Measurements from ENCODE around the gene KRT38.

KRT38 gene

DNA sequence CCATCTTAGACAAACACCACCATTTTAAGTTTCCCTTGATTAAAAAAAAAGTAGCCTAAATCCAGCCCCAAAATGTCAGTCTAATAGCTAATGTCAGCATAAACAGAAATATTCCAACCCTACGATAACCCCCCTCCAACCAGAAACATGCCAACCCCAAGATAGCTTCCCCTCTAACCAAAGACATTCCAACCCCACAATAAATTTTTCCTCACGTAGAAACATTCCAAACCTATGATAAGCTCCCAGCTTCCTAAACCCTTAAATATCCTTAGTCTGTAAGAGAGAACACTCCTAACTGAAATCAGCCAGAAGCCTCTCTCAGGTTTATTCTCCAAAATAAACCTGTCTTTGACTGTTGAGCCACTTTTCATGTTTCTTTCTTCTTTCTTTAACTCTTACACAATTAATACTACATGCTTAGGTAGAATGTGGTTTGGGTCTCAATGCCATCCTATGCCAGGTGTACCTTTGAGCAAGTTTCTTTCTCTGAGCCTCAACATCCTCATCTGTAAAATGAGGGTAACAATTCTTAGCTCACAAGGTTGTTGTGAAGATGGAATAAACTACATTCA lies 10.5 kb upstream of the KRT38 start:
- no peak overlapping the region for H3K4me3 ChIP-seq (ENCODE audit: low read depth, low read length)
- DNase-seq (ENCODE audit: low read depth), result no peak
- TF ChIP-seq, protein P1, sequence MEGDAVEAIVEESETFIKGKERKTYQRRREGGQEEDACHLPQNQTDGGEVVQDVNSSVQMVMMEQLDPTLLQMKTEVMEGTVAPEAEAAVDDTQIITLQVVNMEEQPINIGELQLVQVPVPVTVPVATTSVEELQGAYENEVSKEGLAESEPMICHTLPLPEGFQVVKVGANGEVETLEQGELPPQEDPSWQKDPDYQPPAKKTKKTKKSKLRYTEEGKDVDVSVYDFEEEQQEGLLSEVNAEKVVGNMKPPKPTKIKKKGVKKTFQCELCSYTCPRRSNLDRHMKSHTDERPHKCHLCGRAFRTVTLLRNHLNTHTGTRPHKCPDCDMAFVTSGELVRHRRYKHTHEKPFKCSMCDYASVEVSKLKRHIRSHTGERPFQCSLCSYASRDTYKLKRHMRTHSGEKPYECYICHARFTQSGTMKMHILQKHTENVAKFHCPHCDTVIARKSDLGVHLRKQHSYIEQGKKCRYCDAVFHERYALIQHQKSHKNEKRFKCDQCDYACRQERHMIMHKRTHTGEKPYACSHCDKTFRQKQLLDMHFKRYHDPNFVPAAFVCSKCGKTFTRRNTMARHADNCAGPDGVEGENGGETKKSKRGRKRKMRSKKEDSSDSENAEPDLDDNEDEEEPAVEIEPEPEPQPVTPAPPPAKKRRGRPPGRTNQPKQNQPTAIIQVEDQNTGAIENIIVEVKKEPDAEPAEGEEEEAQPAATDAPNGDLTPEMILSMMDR (IDR thresholded peaks at IDR 0.05; ENCODE audit: insufficient read depth, low read depth, low read length, missing control alignments), result no peak

DNA sequence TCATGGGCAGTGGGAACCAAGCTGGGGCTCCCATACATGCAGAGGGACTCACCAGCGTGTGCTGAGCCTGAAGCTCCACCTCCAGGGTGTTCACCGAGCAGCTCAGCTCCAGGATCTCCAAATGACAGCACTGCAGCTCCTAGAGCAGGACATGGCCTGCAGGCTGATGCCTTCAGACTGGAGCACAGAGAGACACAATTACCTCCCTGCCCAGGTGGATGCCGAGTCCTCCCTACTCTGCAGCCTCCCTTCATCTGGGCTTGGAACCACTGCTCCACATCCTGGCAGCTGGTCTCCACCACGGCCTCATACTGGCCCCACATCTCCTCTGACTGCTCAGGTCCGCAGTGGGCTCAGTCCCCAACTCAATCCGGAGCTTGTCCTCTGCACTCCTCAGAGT lies 8.2 kb upstream of the KRT38 start:
- TF ChIP-seq, protein P1 (IDR thresholded peaks at IDR 0.05; ENCODE audit: insufficient read depth, low read depth, low read length, missing control alignments), result no peak
- no peak overlapping the region for H3K4me3 ChIP-seq (ENCODE audit: low read depth, low read length)
- DNase-seq (ENCODE audit: low read depth), result no peak

DNA sequence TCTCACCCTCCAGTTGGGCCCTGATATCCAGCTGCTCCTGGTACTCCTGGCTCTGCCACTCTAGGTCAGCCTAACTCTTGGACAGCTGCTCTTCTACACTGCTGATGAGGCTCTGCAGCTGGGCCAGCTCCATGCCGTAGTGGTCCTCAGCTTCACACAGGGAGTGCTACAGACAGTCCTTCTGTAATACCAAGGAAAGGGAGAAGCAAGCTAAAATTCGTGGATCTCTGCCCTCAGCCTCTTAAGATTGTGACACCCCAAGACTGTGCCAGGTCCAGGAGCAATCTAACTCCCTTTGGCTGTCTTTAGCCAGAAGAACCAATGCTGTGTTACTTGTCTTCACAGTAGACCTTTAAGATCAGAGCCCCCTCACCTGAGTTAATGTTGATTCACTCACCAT lies 7.7 kb upstream of the KRT38 start:
- H3K4me3 ChIP-seq (ENCODE audit: low read depth, low read length), result no peak overlapping the region
- no peak for DNase-seq (ENCODE audit: low read depth)
- TF ChIP-seq, protein P1 (IDR thresholded peaks at IDR 0.05; ENCODE audit: insufficient read depth, low read depth, low read length, missing control alignments), result no peak

DNA sequence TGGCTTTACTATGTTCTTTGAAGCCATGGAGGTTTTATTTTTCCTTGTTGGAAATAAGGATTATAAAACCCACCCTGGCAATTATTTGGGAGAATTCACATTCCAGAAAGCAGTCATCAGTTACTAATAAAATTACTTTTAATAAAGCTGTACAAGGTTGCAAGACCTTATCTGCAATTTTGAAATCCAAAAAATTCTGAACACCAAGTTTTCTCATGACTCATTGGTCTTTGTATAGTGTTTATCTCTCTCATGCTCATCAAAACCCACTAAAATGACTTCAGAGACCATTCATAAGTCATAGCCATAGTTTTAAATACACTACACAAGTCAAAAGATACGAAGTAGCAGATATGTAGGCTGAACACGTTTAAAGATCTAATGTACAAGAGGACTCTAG lies 6.0 kb upstream of the KRT38 start:
- H3K4me3 ChIP-seq (ENCODE audit: low read depth, low read length), result no peak overlapping the region
- TF ChIP-seq, protein P1 (IDR thresholded peaks at IDR 0.05; ENCODE audit: insufficient read depth, low read depth, low read length, missing control alignments), result no peak
- DNase-seq (ENCODE audit: low read depth), result no peak

DNA sequence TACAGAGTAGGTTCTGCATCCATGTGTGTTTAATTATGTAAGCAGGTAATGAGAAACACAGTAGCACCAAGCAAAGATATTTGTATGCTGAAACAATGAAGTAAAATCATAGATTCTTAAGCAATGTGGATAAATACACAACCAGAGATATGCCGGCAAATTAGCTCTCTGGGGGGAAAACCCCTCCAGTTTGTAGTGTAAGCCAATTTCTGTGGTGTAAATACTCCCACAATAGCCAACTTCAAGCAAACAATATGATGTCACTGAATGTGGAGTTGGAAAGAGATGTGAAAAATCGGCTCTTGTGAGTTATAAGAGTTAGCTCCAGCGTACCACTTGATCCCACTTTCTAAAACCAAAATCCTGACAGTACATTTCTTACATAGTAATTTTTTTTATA lies 3.9 kb upstream of the KRT38 start:
- TF ChIP-seq, protein P1 (IDR thresholded peaks at IDR 0.05; ENCODE audit: insufficient read depth, low read depth, low read length, missing control alignments), result no peak
- no peak overlapping the region for H3K4me3 ChIP-seq (ENCODE audit: low read depth, low read length)
- DNase-seq (ENCODE audit: low read depth), result no peak

DNA sequence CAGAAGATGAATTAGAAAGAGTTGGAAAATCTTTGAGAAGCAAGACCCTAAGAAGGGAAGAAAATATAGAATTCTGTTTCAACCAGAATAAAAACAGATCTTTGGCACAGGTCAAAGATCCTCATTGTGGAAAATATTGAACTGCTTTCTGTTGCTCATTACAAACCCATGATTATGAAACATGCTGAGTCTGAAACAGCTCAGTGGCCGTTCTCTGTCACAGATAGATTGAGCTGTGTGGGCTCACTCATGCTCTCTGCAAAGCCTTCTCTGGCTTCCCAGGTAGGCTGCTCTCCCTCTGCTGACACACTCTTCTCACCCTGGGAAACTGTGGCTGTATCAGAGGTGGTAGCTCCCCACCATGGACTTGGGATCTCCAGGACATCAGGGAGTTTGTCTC lies 3.4 kb upstream of the KRT38 start:
- DNase-seq (ENCODE audit: low read depth), result no peak
- TF ChIP-seq, protein P1 (IDR thresholded peaks at IDR 0.05; ENCODE audit: insufficient read depth, low read depth, low read length, missing control alignments), result no peak
- no peak overlapping the region for H3K4me3 ChIP-seq (ENCODE audit: low read depth, low read length)

DNA sequence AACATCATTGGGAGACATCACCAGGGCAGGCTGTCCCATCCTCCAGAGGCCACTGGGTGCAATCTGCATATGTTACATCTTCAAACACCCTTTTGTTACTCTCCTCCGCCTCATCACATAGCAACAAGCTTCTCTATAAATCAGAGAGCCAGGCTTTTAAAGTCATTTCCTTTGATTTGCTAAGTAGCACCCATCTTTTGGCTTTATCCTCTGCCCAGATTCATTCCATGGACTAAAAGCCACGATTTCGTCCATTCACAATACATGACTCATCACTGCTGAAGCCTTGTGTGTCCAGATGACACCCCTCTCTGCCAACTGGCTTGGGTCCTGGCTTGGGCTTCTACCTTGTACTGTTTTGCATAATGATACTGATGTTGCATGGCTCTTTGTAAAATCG lies 2.0 kb upstream of the KRT38 start:
- TF ChIP-seq, protein P1 (IDR thresholded peaks at IDR 0.05; ENCODE audit: insufficient read depth, low read depth, low read length, missing control alignments), result no peak
- no peak for DNase-seq (ENCODE audit: low read depth)

More for the DNA sequence above, 2.0 kb upstream of the KRT38 start:
- H3K4me3 ChIP-seq (ENCODE audit: low read depth, low read length), result no peak overlapping the region
